SK-N-SH (cell line): Measurements from ENCODE around the gene OAF. TPM values are rescaled to one million over a fixed set of nuclear protein-coding genes. Genes with fewer than 3 reads are reported as not detected.

ENCODE experiments used
- CTCF ChIA-PET: fragments of 300-600, 350-600 bp; formaldehyde crosslinking; extraction: SDS; loops from one replicate; lab custom pipeline; 2021; lab: Yijun Ruan, JAX
- POLR2A ChIA-PET: fragments of 350-600 bp; sonication (Branson Sonifier 250); formaldehyde crosslinking; extraction: SDS; loops from one replicate; lab custom pipeline; 2020; ENCODE audit warnings: antibody characterized with exemption, inconsistent platforms; lab: Yijun Ruan, JAX
- DNase-seq: peaks from one replicate; pipeline ENCODE4 v3.0.0; 2012
- H2AFZ ChIP-seq: fragments of 200-600 bp; sonication (generic); 2 replicates; pipeline ENCODE4 v1.8.1; 2016; ENCODE audit warnings: antibody characterized with exemption, mild to moderate bottlenecking, low read depth
- H3F3A ChIP-seq: fragments of 200-600 bp; sonication (generic); replicated peaks from 2 replicates; pipeline ENCODE3; 2016; ENCODE audit warnings: antibody characterized with exemption, mild to moderate bottlenecking; ENCODE audit not compliant: insufficient read depth
- H3K27ac ChIP-seq, 2 experiments: fragments of 200-500 bp in 1 of 2; fragments of 200-600 bp in 1 of 2; sonication (Bioruptor generic) in 1 of 2; sonication (generic), shearing (Covaris generic) in 1 of 2; 2 replicates each; pipeline versions ENCODE4 v1.5.1 to v1.6.1; 2014 to 2016; ENCODE audit warnings: low read depth in 2 of 2, inconsistent platforms in 1 of 2, low read length in 1 of 2, mild to moderate bottlenecking in 1 of 2, mixed read lengths in 1 of 2
- H3K27me3 ChIP-seq: fragments of 200-600 bp; sonication (generic), shearing (Covaris generic); 2 replicates; pipeline ENCODE4 v1.6.1; 2016; ENCODE audit warnings: mixed run types; ENCODE audit not compliant: insufficient read depth
- H3K36me3 ChIP-seq, 2 experiments: fragments of 200-500 bp in 1 of 2; fragments of 200-600 bp in 1 of 2; sonication (Bioruptor generic) in 1 of 2; sonication (generic) in 1 of 2; replicated peaks in 1 of 2; 2 replicates each; pipeline versions ENCODE3 to v1.5.1; 2014 to 2016; ENCODE audit warnings: low read length in 1 of 2, mild to moderate bottlenecking in 1 of 2; ENCODE audit not compliant: insufficient read depth in 2 of 2, control insufficient read depth in 1 of 2
- H3K4me1 ChIP-seq, 2 experiments: fragments of 200-500 bp in 1 of 2; fragments of 200-600 bp in 1 of 2; sonication (Bioruptor generic) in 1 of 2; sonication (generic), shearing (Covaris generic) in 1 of 2; 2 replicates each; pipeline versions ENCODE4 v1.5.1 to v1.6.1; 2014 to 2016; ENCODE audit warnings: low read depth in 1 of 2, low read length in 1 of 2, mixed run types in 1 of 2; ENCODE audit not compliant: insufficient read depth in 2 of 2, control insufficient read depth in 1 of 2
- H3K4me2 ChIP-seq: fragments of 200-600 bp; sonication (generic), shearing (Covaris generic); 2 replicates; pipeline ENCODE4 v1.6.1; 2017; ENCODE audit warnings: mixed run types
- H3K4me3 ChIP-seq, 2 experiments: fragments of 200-500 bp in 1 of 2; fragments of 200-600 bp in 1 of 2; sonication (Bioruptor generic) in 1 of 2; sonication (generic), shearing (Covaris generic) in 1 of 2; 2 replicates each; pipeline versions ENCODE4 v1.5.1 to v1.8.1; 2014 to 2016; ENCODE audit warnings: low read depth in 2 of 2, inconsistent platforms in 1 of 2, low read length in 1 of 2, mild to moderate bottlenecking in 1 of 2, mixed read lengths in 1 of 2, moderate library complexity in 1 of 2
- H3K79me2 ChIP-seq: fragments of 200-600 bp; sonication (generic); 2 replicates; pipeline ENCODE4 v1.8.1; 2017; ENCODE audit warnings: mild to moderate bottlenecking; ENCODE audit not compliant: insufficient read depth
- H3K9ac ChIP-seq: fragments of 200-600 bp; sonication (generic); 2 replicates; pipeline ENCODE4 v1.6.1; 2017; ENCODE audit warnings: mixed run types
- H3K9me2 ChIP-seq: fragments of 200-600 bp; sonication (generic); 2 replicates; pipeline ENCODE4 v1.6.1; 2017; ENCODE audit warnings: mixed run types
- H3K9me3 ChIP-seq: fragments of 200-600 bp; sonication (generic); 2 replicates; pipeline ENCODE4 v1.6.1; 2017; ENCODE audit warnings: mixed run types, mild to moderate bottlenecking, moderate library complexity
- H4K20me1 ChIP-seq: fragments of 200-600 bp; sonication (generic); 2 replicates; pipeline ENCODE4 v1.6.1; 2017; ENCODE audit warnings: mild to moderate bottlenecking, mixed run types; ENCODE audit not compliant: insufficient read depth
- CTCF ChIP-seq: fragments of 200-600 bp; sonication (generic); IDR thresholded peaks from 2 replicates; pipeline ENCODE4 v1.6.1; 2017; ENCODE audit warnings: antibody characterized with exemption, mild to moderate bottlenecking, moderate library complexity
- EP300 ChIP-seq, 2 experiments: IDR thresholded peaks; 2 replicates each; pipeline versions ENCODE4 v1.4.0 to v1.6.1; 2012; ENCODE audit warnings: borderline replicate concordance in 1 of 2, low read depth in 1 of 2, low read length in 1 of 2
- EZH2phosphoT487 ChIP-seq: fragments of 200-600 bp; sonication (generic); IDR thresholded peaks from 2 replicates; pipeline ENCODE4 v1.6.1; 2017; ENCODE audit warnings: low read depth, mixed run types, mild to moderate bottlenecking, antibody characterized with exemption, moderate library complexity, borderline replicate concordance
- FOXJ3 ChIP-seq: sonication (generic); formaldehyde crosslinking; IDR thresholded peaks from 2 replicates; pipeline ENCODE4 v1.5.1; 2020; ENCODE audit warnings: mild to moderate bottlenecking, missing genetic modification reagents
- GATA2 ChIP-seq: sonication (generic); formaldehyde crosslinking; IDR thresholded peaks from 2 replicates; pipeline ENCODE4 v1.5.0; 2020; ENCODE audit warnings: mild to moderate bottlenecking, missing genetic modification reagents
- IRF3 ChIP-seq: fragments of 150-350 bp; IDR thresholded peaks from 2 replicates; pipeline ENCODE4 v1.6.1; 2016; ENCODE audit warnings: mild to moderate bottlenecking, low read depth, low read length
- MAX ChIP-seq: IDR thresholded peaks from 2 replicates; pipeline ENCODE4 v1.4.0; 2012; ENCODE audit warnings: low read depth
- MXI1 ChIP-seq: IDR thresholded peaks from 2 replicates; pipeline ENCODE4 v1.6.1; 2012; ENCODE audit warnings: mild to moderate bottlenecking, low read depth, low read length, improper control_type of control experiment
- NFIC ChIP-seq: IDR thresholded peaks from 2 replicates; pipeline ENCODE4 v1.4.0; 2012; ENCODE audit warnings: borderline replicate concordance
- RAD21 ChIP-seq: IDR thresholded peaks from 2 replicates; pipeline ENCODE4 v1.6.1; 2012; ENCODE audit warnings: mild to moderate bottlenecking, low read length
- REST ChIP-seq: IDR thresholded peaks from 2 replicates; pipeline ENCODE4 v1.6.1; 2012; ENCODE audit warnings: mild to moderate bottlenecking, low read depth, low read length, moderate library complexity
- RFX5 ChIP-seq: IDR thresholded peaks from 2 replicates; pipeline ENCODE4 v1.6.1; 2012; ENCODE audit warnings: mild to moderate bottlenecking, improper control_type of control experiment, low read length
- RXRA ChIP-seq: IDR thresholded peaks from 2 replicates; pipeline ENCODE4 v1.4.0; 2012; ENCODE audit warnings: low read depth, mild to moderate bottlenecking, borderline replicate concordance
- TAF1 ChIP-seq: IDR thresholded peaks from 2 replicates; pipeline ENCODE4 v1.6.1; 2012; ENCODE audit warnings: low read depth, mild to moderate bottlenecking, low read length, moderate library complexity, borderline replicate concordance
- TEAD4 ChIP-seq: IDR thresholded peaks from 2 replicates; pipeline ENCODE4 v1.4.0; 2012; ENCODE audit warnings: mild to moderate bottlenecking, borderline replicate concordance; ENCODE audit not compliant: insufficient read depth
- USF2 ChIP-seq: fragments of 150-350 bp; IDR thresholded peaks from 2 replicates; pipeline ENCODE4 v1.6.1; 2017; ENCODE audit warnings: antibody characterized with exemption, low read length, low read depth, borderline replicate concordance
- ZBTB33 ChIP-seq: IDR thresholded peaks from 2 replicates; pipeline ENCODE4 v1.4.0; 2012; ENCODE audit warnings: low read depth, borderline replicate concordance
- polyA plus RNA-seq, 3 experiments: library from polyadenylated mRNA; depleted of rRNA; stranded (reverse); fragments of >200 nt; gene quantifications; 2 replicates each; pipeline ENCODE4 v1.2.3, GENCODE V29; 2012

The OAF gene
- polyA plus RNA-seq, 1 of the 3 experiments (the other 2 are of a cell fraction) = 28.0 TPM

GRCh38 chr11:120261321-120261720, 50.5 kb downstream of the OAF start:
- no peaks in the 10 kb centered on the region for H3K79me2 ChIP-seq
- H3K27me3 ChIP-seq = peaks cover 32% of the 10 kb centered on the region; the same call in 1 of the 2 replicates
- no peak overlapping the region for H2AFZ ChIP-seq
- no peak overlapping the region for H3K27ac ChIP-seq
- H3K9me2 ChIP-seq = no peaks in the 10 kb centered on the region
- H3K9me3 ChIP-seq = no peaks in the 10 kb centered on the region
- no peak for DNase-seq
- no peaks in the 10 kb centered on the region for H3K36me3 ChIP-seq
- TF ChIP-seq MXI1 (no peak), EZH2phosphoT487 (no peak), REST (no peak), RFX5 (no peak), GATA2 (CRISPR knock-in tag) (no peak), RXRA (no peak), CTCF (no peak), IRF3 (no peak), EP300 (IDR thresholded peaks at IDR 0.05; ENCODE audit: borderline replicate concordance in 1 of 2, low read depth in 1 of 2, low read length in 1 of 2) (no peak), RAD21 (no peak), USF2 (no peak), MAX (no peak), ZBTB33 (no peak), TAF1 (no peak), TEAD4 (no peak), NFIC (no peak), FOXJ3 (no peak)
- no peak overlapping the region for H3K9ac ChIP-seq
- H3F3A ChIP-seq = no peaks in the 10 kb centered on the region
- no peaks in the 10 kb centered on the region for H4K20me1 ChIP-seq
- ChIA-PET POLR2A (no interaction called here), CTCF (interaction anchor here (0.6 to 1.5 kb wide), 3 partner anchors 26 to 88 kb away, joined by 3 read pairs; no protein-coding TSS in a partner anchor)
- no peaks in the 10 kb centered on the region; a peak in 1 of 4 replicates for H3K4me1 ChIP-seq
- H3K4me3 ChIP-seq = no peak overlapping the region
- no peak overlapping the region for H3K4me2 ChIP-seq
